HFFc6 (cell line): ENCODE measurements around the gene ZNF287. TPM values are rescaled to one million over a fixed set of nuclear protein-coding genes. Genes with fewer than 3 reads are reported as not detected.

Source experiments
- DNase-seq: peaks from one replicate; pipeline ENCODE4 v3.0.0-alpha.2; 2018
- H3K27ac Mint-ChIP-seq: 2 replicates; pipeline ENCODE4 v1.8.0; 2020; ENCODE audit warnings: mild to moderate bottlenecking, mixed read lengths
- H3K27me3 Mint-ChIP-seq: 2 replicates; pipeline ENCODE4 v1.8.0; 2021; ENCODE audit warnings: mild to moderate bottlenecking, moderate library complexity, mixed read lengths; ENCODE audit not compliant: insufficient read depth
- H3K36me3 Mint-ChIP-seq: 2 replicates; pipeline ENCODE4 v1.8.0; 2021; ENCODE audit warnings: low read depth, mixed read lengths
- H3K4me1 Mint-ChIP-seq: 2 replicates; pipeline ENCODE4 v1.8.0; 2020; ENCODE audit warnings: low read depth, mixed read lengths
- H3K4me3 Mint-ChIP-seq: 2 replicates; pipeline ENCODE4 v1.8.0; 2020; ENCODE audit warnings: mild to moderate bottlenecking, moderate library complexity, mixed read lengths
- H3K9me3 Mint-ChIP-seq: 2 replicates; pipeline ENCODE4 v1.8.0; 2020; ENCODE audit warnings: mild to moderate bottlenecking, mixed read lengths
- total RNA-seq, 6 experiments: library from RNA; stranded (reverse); fragmentation: NEBNext Ultra II Directional; extraction: Animal tissue kit (Norgen Biotek cat#: 25700); gene quantifications; 2 replicates in 1 of 6; 3 replicates in 5 of 6; pipeline ENCODE4 v1.2.3, GENCODE V29; 2021
- TF ChIP-seq, protein P1 (sequence below): fragments of 200-600 bp; sonication (generic); IDR thresholded peaks from 2 replicates; pipeline ENCODE4 v1.5.0; 2021; ENCODE audit warnings: antibody characterized with exemption, mild to moderate bottlenecking

Gene ZNF287
- total RNA-seq, 6 experiments from 2014 or later, result 6.5 to 11.1 (median 8.6) TPM

GRCh38 chr17:16517477-16517876, 51.5 kb downstream of the ZNF287 start:
- Mint-ChIP-seq H3K27ac (no peak overlapping the region), H3K27me3 (peaks cover 8% of the 10 kb centered on the region), H3K36me3 (no peaks in the 10 kb centered on the region), H3K9me3 (no peaks in the 10 kb centered on the region; the same call in 1 of the 2 replicates), H3K4me1 (peaks cover 31% of the 10 kb centered on the region), H3K4me3 (no peak overlapping the region)
- TF ChIP-seq, protein P1, sequence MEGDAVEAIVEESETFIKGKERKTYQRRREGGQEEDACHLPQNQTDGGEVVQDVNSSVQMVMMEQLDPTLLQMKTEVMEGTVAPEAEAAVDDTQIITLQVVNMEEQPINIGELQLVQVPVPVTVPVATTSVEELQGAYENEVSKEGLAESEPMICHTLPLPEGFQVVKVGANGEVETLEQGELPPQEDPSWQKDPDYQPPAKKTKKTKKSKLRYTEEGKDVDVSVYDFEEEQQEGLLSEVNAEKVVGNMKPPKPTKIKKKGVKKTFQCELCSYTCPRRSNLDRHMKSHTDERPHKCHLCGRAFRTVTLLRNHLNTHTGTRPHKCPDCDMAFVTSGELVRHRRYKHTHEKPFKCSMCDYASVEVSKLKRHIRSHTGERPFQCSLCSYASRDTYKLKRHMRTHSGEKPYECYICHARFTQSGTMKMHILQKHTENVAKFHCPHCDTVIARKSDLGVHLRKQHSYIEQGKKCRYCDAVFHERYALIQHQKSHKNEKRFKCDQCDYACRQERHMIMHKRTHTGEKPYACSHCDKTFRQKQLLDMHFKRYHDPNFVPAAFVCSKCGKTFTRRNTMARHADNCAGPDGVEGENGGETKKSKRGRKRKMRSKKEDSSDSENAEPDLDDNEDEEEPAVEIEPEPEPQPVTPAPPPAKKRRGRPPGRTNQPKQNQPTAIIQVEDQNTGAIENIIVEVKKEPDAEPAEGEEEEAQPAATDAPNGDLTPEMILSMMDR, result no peak
- no peak for DNase-seq

DNA sequence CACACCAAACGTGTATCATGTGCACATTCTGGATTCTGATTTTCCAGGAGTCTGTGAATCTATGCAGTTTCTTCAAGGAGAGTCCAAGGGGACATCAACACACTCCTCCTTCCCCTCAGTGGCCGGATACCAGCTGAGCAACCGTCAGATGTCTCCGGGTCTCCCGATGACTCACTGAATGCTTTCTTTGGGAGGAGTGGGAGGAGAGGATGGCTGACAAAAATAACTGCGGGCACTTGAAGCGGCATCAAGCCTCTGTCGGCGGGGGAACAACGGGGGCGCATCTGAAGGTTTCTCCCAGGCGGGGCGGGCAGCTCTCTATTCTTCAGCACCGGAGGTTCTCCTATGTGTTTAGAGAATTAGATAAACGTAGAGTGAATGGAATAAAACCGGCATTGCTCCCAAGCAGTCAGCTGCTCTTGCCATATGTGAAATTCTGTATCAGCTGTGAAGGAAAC, 52.4 kb downstream of the ZNF287 start:
- H3K36me3 Mint-ChIP-seq, result no peaks in the 10 kb centered on the region
- H3K27me3 Mint-ChIP-seq, result peaks cover 2% of the 10 kb centered on the region
- TF ChIP-seq, protein P1, result no peak
- peaks cover 31% of the 10 kb centered on the region for H3K4me1 Mint-ChIP-seq
- H3K27ac Mint-ChIP-seq, result peak overlapping the region; percentile 51
- peak overlapping the region; percentile 81 for H3K4me3 Mint-ChIP-seq
- H3K9me3 Mint-ChIP-seq, result no peaks in the 10 kb centered on the region; the same call in 1 of the 2 replicates
- peak; percentile 40 for DNase-seq

DNA sequence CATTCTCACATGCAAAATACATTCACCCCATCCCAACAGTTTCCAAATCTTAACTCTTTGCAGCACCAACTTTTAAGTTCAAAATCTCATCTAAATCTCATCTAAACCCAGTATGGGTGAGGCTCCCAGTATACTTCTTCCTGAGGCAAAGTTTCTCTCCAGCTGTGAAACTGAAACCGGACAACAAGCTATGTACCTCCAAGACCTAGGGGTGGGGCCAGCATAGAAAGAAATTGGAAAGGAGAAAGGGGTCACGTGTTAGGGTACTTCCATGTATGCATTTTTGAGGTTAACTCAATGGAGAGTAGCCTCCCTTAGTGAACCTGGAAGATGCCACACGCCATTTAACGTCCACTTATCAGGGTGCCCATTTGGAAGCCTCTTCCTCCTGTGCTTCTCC, 53.1 kb downstream of the ZNF287 start:
- H3K27me3 Mint-ChIP-seq, result no peaks in the 10 kb centered on the region; the same call in none of the 2 replicates
- peaks cover 27% of the 10 kb centered on the region for H3K4me1 Mint-ChIP-seq
- H3K9me3 Mint-ChIP-seq, result no peaks in the 10 kb centered on the region; the same call in 1 of the 2 replicates
- DNase-seq, result no peak
- no peak overlapping the region for H3K27ac Mint-ChIP-seq
- TF ChIP-seq, protein P1, result no peak
- H3K4me3 Mint-ChIP-seq, result no peak overlapping the region; the same call in 1 of the 2 replicates
- no peaks in the 10 kb centered on the region for H3K36me3 Mint-ChIP-seq

- peaks cover 19% of the 10 kb centered on the region for H3K4me1 Mint-ChIP-seq
- TF ChIP-seq, protein P1, result no peak
- H3K27ac Mint-ChIP-seq, result no peak overlapping the region
- no peaks in the 10 kb centered on the region; the same call in none of the 2 replicates for H3K27me3 Mint-ChIP-seq
- H3K36me3 Mint-ChIP-seq, result no peaks in the 10 kb centered on the region
- DNase-seq, result no peak
- no peaks in the 10 kb centered on the region; the same call in 1 of the 2 replicates for H3K9me3 Mint-ChIP-seq
- no peak overlapping the region for H3K4me3 Mint-ChIP-seq
Measured at GRCh38 chr17:16513873-16514272, 55.1 kb downstream of the ZNF287 start.

GRCh38 chr17:16512011-16512410, 57.0 kb downstream of the ZNF287 start:
- H3K4me3 Mint-ChIP-seq, result no peak overlapping the region
- H3K27me3 Mint-ChIP-seq, result no peaks in the 10 kb centered on the region; the same call in none of the 2 replicates
- H3K36me3 Mint-ChIP-seq, result no peaks in the 10 kb centered on the region
- TF ChIP-seq, protein P1, result no peak
- no peak overlapping the region for H3K27ac Mint-ChIP-seq
- DNase-seq, result no peak
- peaks cover 11% of the 10 kb centered on the region for H3K4me1 Mint-ChIP-seq
- no peaks in the 10 kb centered on the region; the same call in 1 of the 2 replicates for H3K9me3 Mint-ChIP-seq
